DMS153 (cell line): Measurements from ENCODE around the gene RASA4B.
"Not testable (repeated sequence)": the region's sequence is repeated elsewhere in the genome, so short reads cannot be mapped to it uniquely, and the experiment has no call there.

Experiments
- DNase-seq: peaks from one replicate; lab custom pipeline; 2025; lab: John Stamatoyannopoulos, UW

RASA4B gene

DNA sequence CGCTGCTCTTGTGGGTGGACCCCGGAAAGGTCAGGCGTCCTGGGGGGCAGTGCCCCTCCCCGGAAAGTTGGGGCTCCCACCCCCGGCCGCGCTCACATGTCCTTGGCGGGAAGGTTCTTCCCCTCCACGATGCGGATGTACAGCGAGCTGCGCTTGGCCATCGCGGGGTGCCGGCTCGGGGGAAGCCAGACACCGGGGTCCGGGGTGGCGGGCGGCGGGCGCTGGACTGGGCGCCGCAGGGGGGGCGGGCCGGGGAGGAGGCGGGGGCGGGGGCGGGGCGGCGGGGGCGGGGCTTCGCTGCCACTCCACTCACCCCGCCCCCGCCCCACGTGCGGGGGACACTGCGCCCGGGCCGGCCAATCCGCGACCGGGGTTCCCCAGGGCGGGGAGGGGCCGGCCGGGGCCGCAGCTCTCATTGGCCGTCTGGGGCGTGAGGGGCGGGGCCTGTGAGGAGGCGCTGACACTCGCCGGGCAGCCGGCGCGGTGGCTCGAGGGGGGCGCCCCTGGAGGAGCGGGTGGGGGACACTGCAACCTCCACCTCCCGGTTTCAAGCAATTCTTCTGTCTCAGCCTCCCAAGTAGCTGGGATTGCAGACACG, at the start of gene RASA4B:
Gene RASA4B (minus strand): TSS at position 228 of the 598 bp plus-strand sequence. CDS start 67 bp downstream, at position 161.
- not testable (repeated sequence) for DNase-seq

DNA sequence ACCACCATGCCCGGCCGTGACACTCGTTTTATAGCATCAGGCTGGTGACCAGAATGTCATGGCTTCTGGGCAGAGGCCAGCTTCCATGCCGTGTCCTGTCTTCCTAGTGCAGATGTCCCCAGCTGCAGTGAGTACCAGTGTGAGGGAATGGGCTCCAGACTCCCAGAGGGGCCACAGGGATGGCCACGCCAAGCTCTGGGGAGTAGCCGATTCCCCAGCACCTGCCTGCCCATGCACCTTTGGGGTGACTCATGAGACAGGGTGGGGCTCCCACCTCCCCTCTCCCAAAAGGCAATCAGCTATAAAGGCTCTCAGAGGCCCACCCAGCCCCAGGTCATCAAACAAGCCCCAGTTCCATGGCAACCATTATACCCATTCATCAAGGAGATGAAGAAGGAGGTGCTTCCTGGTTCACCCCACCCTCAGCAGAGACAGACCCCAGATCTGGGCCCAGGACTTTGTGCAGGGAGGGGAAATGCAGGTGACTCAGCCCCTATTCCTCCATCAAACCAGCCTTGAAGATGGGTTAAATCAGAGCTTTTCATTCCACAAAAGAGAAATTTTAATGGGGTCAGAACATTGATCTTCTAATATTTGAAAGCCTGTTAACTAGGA, 33.3 kb upstream of the RASA4B start, which contains the start of gene SPDYE2:
Gene SPDYE2 (plus strand): TSS at position 419 of the 615 bp plus-strand sequence. CDS start 2,030 bp downstream, outside the sequence.
- not testable (repeated sequence) for DNase-seq

DNA sequence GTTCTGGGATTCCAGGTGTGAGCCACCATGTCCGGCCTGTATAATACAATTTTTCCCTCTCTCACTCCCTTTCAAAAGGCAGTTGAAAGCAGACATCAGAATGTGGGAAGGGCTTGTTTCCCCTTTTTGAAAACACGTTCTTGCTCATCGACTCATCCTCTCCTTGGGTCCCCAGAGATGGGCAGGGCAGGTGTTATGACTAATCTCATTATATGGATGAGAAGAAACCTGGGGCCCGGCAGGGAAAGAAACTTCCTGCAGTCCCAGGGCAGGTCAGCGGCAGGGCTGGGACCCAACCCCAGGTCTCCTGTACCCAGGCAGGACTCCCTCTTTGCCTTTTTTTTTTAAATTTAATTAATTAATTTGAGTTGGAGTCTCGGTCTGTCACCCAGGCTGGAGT, 28.8 kb upstream of the RASA4B start:
- not testable (repeated sequence) for DNase-seq

DNA sequence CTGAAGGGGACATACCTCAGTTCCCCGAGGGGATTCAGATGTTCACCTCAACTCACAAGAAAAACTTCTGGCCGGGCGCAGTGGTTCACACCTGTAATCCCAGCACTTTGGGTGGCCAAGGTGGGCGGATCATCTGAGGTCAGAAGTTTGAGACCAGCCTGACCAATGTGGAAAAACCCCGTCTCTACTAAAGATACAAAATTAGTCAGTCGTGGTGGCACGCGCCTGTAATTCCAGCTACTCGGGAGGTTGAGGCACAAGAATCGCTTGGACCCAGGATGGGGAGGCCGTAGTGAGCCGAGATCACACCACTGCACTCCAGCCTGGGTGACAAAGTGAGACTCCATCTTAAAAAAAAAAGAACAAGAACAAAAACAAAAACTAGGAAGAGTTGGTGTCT, 27.7 kb upstream of the RASA4B start:
- not testable (repeated sequence) for DNase-seq

DNA sequence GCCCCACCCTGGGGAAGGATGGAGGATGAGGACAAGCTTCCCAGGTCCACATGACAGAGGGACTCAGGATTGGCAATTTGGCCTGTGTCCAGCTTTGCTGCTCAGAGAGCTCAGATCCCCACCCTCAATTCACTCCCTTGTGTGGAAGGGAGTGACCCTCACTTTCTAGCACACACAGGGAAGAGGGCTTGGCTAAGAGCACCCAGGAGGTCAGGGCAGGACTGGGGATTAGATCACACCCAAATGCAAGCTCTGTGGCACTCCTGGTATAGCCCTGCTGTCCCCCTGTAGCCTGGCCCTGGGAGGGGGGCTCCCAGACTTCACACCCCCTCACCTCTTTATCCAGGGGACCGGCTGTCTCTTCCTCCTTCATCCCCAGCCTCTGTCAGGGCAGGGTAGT, 26.8 kb upstream of the RASA4B start:
- not testable (repeated sequence) for DNase-seq

DNA sequence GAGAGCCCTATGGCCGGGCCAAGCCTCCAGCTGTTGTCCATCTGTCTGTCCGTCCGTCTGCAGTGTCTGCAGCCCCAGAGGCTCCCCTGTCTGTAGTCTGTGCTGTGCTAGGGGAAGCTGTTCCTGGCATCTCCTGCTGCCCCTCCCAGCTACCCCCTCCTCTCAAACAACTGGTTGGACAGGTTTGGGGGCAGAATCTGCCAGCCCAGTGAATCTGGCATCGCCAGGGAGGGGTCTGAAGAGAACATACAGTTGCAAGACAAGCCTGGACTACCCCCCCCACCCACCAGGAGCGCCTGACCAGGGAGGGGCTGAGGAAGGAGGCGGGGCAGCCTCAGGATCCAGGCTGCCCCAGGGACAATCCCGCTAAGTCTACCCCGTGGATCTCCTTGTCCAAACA, 26.0 kb upstream of the RASA4B start, which contains the start of gene UPK3BL2:
Gene UPK3BL2 (minus strand): TSS at position 101 of the 400 bp plus-strand sequence. CDS start 60 bp downstream, at position 41.
- not testable (repeated sequence) for DNase-seq

DNA sequence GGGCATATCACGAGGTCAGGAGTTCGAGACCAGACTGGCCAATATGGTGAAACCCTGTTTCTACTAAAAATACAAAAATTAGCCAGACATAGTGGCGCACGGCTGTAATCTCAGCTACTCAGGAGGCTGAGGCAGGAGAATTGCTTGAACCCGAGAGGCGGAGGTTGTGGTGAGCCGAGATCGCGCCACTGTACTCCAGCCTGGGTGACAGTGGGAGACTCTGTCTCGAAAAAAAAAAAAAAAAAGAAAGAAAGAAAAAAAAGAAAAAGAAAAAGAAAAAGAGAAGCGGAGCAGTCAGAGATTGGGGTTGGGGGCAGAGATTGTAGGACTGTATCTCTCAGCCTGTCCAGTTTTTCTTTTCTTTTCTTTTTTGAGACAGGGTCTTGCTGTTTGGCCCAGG, 25.2 kb upstream of the RASA4B start:
- not testable (repeated sequence) for DNase-seq

DNA sequence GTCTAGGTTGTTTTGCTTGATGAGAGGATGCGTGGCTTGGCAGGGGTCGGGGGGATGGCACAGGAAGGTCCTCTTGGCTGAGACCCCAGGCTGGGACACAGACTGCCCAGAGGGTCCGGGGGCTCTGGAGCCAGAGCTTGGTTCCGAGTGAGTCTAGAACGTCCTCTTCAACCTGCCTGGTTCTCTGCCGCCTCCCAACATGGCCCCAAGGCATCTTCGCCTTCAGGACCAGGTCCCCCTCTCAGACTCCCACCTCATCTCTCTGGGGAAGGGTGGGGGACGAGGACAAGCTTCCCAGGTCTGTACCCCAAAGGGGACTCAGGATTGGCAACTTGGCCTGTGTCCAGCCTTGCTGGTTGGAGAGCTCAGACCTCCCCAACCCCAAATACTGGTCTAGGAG, 24.5 kb upstream of the RASA4B start:
- DNase-seq: not testable (repeated sequence)

DNA sequence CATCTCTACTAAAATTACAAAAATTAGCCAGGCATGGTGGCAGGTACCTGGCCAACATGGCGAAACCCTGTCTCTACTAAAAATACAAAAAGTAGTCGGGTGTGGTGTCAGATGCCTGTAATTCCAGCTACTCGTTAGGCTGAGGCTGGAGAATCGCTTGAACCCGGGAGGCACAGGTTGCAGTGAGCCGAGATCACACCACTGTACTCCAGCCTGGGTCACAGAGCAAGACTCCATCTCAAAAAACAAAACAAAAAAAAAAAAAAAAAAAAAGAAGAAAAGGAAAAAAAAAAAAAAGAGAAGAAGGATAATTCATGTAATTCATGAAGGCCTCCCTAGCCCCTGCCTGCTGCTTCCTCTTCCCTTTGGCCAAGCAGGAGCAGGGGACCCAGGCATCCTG, 23.0 kb upstream of the RASA4B start:
- not testable (repeated sequence) for DNase-seq

DNA sequence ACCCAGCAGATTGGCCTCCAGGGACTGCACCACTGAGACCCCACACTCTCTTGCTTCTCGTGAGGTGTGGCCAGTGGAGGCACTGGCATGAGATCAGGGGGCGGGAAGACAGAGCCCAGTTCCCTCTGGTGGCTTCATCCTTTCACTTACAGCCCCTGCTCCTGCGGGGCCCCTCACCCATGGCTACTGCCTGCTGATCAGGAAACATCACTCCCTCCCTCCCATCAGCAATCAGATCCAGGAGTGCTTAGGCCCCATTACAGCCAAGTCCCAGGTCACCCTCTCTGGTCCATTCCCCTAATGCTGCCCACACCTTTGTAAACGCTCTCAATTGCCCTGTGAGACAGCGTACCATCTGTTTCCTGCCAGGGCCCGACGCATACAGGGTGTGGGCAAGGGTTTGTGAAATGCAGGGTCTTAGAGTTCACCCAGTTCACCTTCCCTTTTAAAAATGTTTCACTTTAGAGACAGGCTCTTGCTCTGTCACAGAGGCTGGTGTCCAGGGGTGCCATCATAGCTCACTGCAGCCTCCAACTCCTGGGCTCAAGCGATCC, 17.6 kb upstream of the RASA4B start:
- DNase-seq: not testable (repeated sequence)

DNA sequence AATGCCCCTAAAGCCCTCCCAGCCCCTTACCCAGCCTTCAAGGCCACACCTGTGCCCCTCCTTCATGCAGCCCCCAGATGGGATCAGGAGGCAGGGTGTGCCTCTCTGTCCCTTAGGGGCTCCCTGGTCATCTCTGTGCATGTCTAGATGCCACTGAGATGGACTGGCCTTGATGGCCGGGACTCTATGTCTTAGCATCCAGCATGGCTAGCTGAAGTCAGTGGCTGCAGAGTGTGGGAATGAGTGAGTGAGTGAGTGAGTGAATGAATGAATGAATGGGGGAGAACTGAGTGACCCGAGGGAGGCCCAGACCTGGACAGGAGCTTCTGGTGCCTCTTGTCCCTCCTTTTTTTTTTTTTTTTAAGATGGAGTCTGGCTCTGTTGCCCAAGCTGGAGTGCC, 14.6 kb upstream of the RASA4B start:
- DNase-seq: not testable (repeated sequence)

DNA sequence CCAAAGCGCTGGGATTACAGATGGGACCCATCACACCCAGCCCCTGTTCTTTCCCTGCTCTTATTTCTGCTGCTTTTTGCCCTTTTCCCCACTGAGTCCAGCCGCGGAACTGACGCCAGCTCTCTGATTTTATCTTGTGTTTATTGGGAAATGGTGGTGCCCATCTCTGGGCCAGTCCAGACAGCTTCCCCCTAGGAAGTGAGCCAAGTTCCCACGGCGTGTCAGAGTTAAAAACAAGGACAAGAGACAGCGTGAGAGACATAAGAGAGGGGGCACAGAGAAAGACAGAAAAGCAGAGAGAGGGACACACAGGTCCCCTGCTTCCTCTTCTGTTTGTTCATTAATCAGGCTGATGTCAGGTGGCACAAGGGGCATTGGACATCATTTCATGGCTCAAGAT, 14.0 kb upstream of the RASA4B start:
- DNase-seq: not testable (repeated sequence)

DNA sequence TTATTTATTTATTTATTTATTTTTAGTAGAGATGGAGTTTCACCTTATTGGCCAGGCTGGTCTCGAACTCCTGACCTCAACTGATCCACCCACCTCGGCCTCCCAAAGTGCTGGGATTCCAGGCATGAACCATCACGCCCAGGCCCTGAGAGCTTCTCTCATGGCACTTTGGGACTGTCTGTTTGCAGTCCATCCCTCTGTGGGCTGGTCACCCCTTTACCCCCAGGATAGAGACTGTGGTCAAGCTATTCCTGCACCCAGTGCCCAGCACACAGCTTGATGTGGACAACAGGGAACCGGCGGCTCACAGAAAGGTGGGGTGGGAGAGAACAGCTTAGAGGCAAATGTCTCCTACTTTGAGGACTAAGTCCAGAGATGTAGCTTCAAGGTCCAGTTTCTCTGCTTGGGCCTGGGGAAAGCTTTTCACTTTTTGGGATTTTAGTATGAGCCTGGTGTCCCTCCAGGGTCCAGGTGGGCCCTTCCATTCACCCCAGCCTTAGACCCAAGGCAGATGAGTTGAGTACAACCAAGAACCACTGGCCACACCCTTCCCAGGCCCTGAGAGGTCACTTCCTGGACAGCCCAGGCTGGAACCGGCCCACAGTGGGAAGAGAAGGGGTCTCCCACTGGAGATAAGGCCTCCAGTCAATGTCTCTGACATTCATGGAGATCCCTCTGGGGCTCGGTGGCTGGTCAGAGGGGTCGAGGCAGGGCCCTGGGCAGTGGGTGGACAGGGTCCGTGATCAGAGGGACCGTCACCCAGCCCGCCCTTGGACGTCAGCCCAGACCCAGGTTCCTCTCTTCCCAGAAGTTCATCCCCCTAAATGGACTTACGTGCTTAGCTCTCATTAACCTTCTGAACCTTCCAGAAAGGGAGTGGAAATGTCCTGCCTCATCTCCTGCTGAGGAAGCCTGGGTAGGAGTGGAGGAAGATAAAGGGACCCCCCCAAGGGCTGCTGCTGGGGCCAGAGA, 10.5 kb upstream of the RASA4B start:
- DNase-seq: not testable (repeated sequence)

DNA sequence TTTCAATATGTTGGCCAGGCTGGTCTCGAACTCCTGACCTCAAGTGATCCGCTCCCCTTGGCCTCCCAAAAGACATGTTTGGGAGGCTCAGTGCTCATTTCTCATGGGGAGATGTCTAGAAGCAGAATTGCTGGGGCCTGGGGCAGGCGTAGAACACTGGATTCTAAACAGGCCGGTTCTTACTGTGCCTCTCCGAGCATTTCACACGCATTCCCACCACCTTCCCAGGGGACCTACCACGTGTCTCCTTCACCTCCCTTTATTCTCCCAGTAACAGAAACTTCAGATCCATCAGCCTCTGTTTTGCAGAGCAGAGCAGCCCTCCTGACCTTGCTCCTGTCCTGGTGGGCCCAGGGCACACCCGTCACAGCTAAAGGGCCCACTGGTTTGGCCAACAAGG, 9.6 kb upstream of the RASA4B start:
- not testable (repeated sequence) for DNase-seq

DNA sequence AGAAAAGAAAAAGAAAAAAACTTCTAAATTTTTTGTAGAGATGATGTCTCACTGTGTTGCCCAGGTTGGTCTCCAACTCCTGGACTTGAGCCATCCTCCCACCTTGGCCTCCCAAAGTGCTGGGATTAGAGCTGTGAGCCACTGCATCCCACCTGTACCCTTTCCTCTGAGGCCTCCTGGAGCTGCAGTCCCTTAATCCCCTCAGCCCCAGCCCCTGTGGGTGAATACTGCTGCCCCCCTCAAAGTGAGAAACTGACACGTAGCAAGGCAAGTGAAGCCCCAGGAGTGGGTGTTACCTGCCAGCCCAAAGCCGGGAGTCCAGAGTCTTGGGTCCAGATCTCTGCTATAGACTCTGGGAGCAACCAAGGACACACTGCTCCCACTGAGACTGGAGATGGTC, 7.2 kb upstream of the RASA4B start:
- not testable (repeated sequence) for DNase-seq

DNA sequence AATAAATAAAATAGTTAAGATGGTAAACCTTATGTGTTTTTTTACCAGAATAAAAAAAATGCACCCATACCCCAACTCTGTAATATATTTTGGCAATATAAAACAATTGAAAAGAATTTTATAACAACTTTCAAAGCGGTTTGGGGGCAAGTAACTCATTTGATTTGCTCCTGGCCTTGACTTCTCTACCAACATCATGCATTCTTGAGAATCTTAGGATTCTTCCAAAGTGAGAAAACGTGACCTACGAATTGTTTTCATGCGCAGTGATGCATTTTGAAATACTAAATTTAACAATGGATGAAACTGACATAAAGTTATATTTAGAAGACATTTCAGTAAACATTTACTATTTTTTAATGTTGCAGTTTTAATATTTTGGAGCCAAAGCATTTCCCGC, 3.2 kb upstream of the RASA4B start:
- DNase-seq: not testable (repeated sequence)

DNA sequence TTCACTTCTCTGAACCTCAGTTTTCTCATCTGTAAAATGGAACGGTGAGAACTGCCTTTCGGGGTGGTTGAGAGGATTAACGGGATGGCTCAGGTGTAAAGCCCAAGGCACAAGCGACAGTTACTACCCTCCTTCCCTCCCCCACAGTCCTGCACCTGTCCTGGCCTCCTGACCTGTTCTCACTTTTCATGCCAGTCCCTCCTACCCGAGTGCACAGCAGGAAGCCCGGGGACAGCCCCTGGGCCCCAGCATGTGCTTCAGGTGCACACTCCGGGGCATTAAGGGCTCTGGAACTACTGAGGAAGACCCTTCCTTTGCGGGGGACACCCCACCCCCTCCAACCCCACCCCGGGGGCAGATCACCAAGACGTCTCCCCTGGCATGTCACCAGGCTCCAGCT, 626 bp downstream of the RASA4B start:
- DNase-seq: not testable (repeated sequence)

DNA sequence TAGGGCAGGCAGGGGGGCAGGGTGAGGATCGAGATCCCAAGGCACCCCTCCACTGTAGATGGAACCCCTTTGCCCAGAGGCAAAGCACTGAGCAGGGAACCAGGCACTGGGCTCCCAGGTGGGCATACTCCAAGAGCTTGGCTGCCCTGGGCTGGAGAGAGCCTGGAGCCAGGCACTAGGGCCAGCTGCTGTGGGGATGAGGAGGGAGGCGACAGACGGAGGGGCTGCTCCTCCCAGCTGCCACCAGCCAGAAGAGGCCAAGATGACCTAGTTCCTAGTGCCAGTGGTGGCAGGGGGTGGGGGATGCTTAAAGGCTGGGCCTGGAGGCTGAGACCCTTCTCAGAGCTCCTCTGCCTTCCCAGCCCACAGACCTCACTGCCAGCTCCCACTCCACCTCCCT, 1.7 kb downstream of the RASA4B start:
- not testable (repeated sequence) for DNase-seq

DNA sequence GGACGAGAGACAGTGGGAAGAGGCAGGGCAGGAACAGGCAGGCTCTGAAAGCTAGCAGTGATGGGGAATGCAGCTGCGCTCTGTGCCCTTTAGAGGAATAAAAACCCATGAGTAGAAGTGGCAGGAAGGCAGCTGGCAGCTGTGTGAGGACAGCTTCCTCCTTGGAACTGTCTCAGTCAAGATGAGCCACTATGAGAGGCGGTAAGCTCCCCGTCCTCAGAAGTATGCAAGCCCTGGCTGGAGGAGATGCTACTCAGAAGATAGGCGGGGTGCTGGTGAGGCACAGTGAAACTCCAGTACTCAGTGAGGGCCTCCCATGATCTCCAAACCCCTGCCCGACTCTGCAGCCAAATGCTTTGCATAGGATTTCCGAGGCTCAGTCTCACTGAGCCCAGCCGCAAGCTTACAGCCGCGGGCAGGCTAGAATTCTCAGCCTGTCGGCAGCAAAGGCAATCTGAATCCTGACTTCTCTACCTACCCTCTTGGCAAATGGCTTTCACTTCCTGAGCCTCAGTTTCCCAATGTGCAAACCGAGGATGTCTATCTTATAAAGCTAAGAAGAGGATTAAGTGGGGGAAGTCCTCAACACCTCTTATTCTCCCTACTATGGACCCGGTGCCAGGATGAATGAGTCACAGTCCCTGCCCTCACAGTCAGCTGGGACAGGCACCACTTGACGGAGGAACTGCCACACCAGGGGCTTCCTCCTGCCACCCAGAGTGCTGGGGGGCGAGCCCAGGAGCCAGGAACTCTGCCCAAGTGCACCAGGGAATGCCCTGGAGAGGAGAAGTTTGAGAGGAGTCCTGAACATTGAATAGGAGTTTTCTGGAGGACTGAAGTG, 2.5 kb downstream of the RASA4B start:
- DNase-seq: not testable (repeated sequence)

DNA sequence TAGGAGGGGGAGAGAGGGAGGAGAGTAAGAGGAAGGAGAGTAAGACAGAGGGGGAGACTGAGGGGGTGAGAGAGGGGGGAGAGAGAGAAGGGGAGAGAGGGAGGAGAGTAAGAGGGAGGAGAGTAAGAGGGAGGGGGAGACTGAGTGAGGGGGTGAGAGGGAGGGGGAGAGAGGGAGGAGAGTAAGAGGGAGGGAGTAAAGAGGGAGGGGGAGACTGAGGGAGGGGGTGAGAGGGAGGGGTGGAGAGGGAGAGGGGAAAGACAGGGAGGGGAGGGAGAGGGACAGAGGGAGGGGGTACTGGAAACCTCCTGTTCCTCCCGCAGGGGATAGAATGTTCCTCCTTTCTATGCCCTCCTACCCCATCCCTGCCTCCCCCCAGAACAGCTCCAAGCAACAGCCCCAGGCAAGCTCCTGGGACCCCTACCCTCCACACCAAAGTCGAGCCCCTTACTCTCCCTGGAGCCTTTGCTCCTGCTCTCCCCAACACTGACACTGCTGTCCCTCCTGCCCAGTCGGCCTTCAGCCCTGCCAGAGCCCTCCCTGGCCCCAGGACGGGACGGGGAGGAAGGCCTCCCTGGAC, 4.8 kb downstream of the RASA4B start:
- DNase-seq: not testable (repeated sequence)
